ENCODE results near the gene ACSBG1. TPM values are rescaled to one million over a fixed set of nuclear protein-coding genes. Genes with fewer than 3 reads are reported as not detected.

ACSBG1 gene
- total and polyA plus RNA-seq, 7 donors, result 0.23 to 3.9 (median 1.3) TPM

DNA sequence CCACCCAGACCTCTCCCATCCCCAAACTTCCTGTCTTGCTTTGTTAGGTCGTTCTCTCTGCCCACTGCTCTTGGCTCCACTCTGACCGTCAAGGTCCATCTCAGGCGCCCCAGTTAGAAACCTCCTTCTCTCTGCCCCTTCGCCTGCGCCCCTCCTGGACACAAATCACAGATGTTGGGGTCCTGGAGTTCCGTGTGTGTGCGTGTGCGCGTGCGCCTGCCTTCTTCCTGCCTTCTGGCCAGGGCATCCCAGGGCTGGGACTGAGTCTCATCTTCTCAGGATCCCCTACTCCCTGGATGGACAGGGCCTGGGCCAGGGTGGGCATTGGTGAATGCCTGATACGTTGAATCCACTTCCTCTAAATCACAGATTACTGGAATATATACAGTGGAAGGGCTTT lies 869 bp downstream of the ACSBG1 start:
- WGBS, 2 donors, result 80 to 81% methylated on average over 11 of the region's 11 CpGs
- TF ChIP-seq, protein P1, sequence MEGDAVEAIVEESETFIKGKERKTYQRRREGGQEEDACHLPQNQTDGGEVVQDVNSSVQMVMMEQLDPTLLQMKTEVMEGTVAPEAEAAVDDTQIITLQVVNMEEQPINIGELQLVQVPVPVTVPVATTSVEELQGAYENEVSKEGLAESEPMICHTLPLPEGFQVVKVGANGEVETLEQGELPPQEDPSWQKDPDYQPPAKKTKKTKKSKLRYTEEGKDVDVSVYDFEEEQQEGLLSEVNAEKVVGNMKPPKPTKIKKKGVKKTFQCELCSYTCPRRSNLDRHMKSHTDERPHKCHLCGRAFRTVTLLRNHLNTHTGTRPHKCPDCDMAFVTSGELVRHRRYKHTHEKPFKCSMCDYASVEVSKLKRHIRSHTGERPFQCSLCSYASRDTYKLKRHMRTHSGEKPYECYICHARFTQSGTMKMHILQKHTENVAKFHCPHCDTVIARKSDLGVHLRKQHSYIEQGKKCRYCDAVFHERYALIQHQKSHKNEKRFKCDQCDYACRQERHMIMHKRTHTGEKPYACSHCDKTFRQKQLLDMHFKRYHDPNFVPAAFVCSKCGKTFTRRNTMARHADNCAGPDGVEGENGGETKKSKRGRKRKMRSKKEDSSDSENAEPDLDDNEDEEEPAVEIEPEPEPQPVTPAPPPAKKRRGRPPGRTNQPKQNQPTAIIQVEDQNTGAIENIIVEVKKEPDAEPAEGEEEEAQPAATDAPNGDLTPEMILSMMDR (IDR thresholded peaks at IDR 0.05), result no peak
- TF ChIP-seq POLR2A (IDR thresholded peaks at IDR 0.05) (no peak), POLR2AphosphoS5 (IDR thresholded peaks at IDR 0.05) (no peak), EP300 (IDR thresholded peaks at IDR 0.05) (no peak)
- peak; percentile 39 for DNase-seq
- intact Hi-C loops (cut with DNase I), result no loop called here
- H3K4me3 ChIP-seq, result peak overlapping the region in 1 of 4 donors; percentile 7
- no peaks in the 10 kb centered on the region for H3K27me3 ChIP-seq
- H3K27ac ChIP-seq, result no peak overlapping the region
- no peaks in the 10 kb centered on the region for H3K9me3 ChIP-seq
- H3K36me3 ChIP-seq, result no peaks in the 10 kb centered on the region
- no peaks in the 10 kb centered on the region for H3K4me1 ChIP-seq

DNA sequence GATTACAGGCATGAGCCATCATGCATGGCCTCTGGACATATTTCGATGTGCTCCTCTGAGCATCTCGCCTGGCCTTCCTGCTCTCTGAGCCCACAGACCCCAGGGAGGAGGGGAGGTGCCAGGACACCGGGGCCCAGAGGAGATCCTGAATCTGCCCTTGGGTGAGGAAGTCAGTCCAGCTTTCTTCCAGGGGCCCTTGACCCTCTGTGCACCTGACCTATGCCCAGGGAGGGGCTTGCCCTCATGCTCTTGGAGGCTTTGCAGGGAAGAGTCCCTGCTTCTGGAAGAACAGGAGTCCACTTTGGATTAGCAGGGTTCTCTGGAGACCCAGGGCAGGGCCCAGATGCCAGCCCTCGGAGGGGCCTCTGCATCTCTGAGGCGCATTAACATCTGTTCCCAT lies 1.4 kb downstream of the ACSBG1 start:
- Histone ChIP-seq H3K9me3 (no peaks in the 10 kb centered on the region), H3K27me3 (no peaks in the 10 kb centered on the region), H3K27ac (no peak overlapping the region), H3K4me3 (no peak overlapping the region), H3K4me1 (no peaks in the 10 kb centered on the region), H3K36me3 (no peaks in the 10 kb centered on the region)
- DNase-seq, result peak; percentile 53
- TF ChIP-seq, protein P1 (IDR thresholded peaks at IDR 0.05), result no peak
- TF ChIP-seq POLR2A (IDR thresholded peaks at IDR 0.05), result no peak
- TF ChIP-seq EP300 (IDR thresholded peaks at IDR 0.05), result no peak
- no peak for TF ChIP-seq POLR2AphosphoS5 (IDR thresholded peaks at IDR 0.05)
- intact Hi-C loops (cut with DNase I), result no loop called here
- 77 to 86% methylated on average over 5 of the region's 5 CpGs for WGBS, 2 donors

- Histone ChIP-seq H3K9me3 (no peaks in the 10 kb centered on the region), H3K4me1 (no peaks in the 10 kb centered on the region), H3K4me3 (no peak overlapping the region), H3K27ac (no peak overlapping the region), H3K36me3 (no peaks in the 10 kb centered on the region), H3K27me3 (no peaks in the 10 kb centered on the region)
- intact Hi-C loops (cut with DNase I), result no loop called here
- DNase-seq, result peak; percentile 53
- WGBS, 2 donors, result 90 to 91% methylated on average over 17 of the region's 17 CpGs
- TF ChIP-seq, protein P1 (IDR thresholded peaks at IDR 0.05), result no peak
- no peak for TF ChIP-seq EP300 (IDR thresholded peaks at IDR 0.05)
- TF ChIP-seq POLR2A (IDR thresholded peaks at IDR 0.05), result no peak
- no peak for TF ChIP-seq POLR2AphosphoS5 (IDR thresholded peaks at IDR 0.05)
Observed at GRCh38 chr15:78229431-78230406, 4.6 kb downstream of the ACSBG1 start.

DNA sequence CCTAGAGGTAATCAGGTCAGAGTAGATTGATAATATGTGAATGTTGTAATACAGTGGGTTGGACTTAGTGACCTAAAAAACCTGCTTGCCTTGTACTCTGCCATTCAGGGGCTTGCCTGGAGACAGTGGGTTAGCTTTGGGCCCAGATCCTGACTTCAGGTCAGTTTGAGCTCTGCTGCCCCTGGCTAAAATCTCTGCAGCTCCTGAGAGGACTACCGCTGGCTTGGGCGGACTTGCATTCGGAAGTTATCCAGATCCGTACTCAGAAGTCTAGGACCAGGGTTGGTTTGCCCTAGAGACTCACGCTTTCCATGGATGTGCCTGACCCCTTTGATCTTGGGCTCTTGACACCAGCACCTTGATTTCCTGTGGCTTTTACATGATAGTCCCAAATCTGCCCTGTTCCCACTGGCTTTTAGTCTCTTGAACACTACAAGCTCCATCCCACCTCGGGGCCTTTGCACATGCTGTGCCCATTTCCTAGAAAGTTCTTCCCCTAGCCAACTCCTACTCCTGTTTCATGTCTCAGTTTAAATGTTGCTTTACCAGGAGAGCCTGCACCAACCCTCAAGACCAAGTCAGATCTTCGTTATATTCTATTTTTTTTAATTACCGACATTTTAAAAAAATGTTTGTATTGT lies 5.9 kb downstream of the ACSBG1 start:
- peak; percentile 32 for DNase-seq
- no peaks in the 10 kb centered on the region for H3K27me3 ChIP-seq
- no peaks in the 10 kb centered on the region for H3K36me3 ChIP-seq
- TF ChIP-seq EP300 (IDR thresholded peaks at IDR 0.05) (no peak), POLR2AphosphoS5 (IDR thresholded peaks at IDR 0.05) (no peak), POLR2A (IDR thresholded peaks at IDR 0.05) (no peak)
- TF ChIP-seq, protein P1 (IDR thresholded peaks at IDR 0.05), result no peak
- intact Hi-C loops (cut with DNase I), result no loop called here
- H3K4me3 ChIP-seq, result no peak overlapping the region
- no peaks in the 10 kb centered on the region for H3K4me1 ChIP-seq
- no peak overlapping the region for H3K27ac ChIP-seq
- H3K9me3 ChIP-seq, result no peaks in the 10 kb centered on the region
- WGBS, 2 donors, result 90 to 95% methylated on average over 8 of the region's 8 CpGs
